ENCODE measurements around the gene SLC2A9. TPM values are rescaled to one million over a fixed set of nuclear protein-coding genes. Genes with fewer than 3 reads are reported as not detected.

Gene SLC2A9
- total and polyA plus RNA-seq, 2 donors (not counting 3 experiments of a cell fraction or from before 2014, with no cell fraction given) = 1.6 to 1.8 TPM

DNA sequence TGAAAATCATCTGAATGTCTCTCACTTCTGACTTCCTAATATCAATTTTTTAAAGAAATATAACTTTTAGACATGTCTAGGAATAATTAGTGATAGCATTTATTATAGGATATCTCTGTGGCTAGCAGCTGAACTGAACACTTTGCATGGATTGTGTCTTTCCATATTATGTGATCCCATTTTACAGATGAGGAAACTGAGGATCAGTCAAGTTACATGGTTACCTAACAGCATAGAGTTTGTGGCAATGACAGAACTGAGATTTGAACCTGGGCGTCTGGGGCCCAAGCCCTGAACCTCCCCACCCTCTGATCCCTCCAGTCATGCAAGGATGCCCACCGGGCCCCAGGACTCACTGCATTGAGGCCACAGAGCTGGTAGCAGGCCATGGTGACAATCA, 101.3 kb downstream of the SLC2A9 start:
- Histone ChIP-seq H3K9me3 (replicated peaks; ENCODE audit: control insufficient read depth, insufficient read depth, low read length) (no peaks in the 10 kb centered on the region), H3K27ac (ENCODE audit: insufficient read depth, low read depth, low read length) (no peak overlapping the region), H3K4me1 (ENCODE audit: control insufficient read depth, extremely low read depth, insufficient read depth, low read length) (no peaks in the 10 kb centered on the region), H3K27me3 (ENCODE audit: control insufficient read depth in 2 of 2, insufficient read depth in 2 of 2, low read length in 2 of 2) (no peaks in the 10 kb centered on the region), H3K9ac (replicated peaks; ENCODE audit: extremely low read depth, insufficient read depth, low read length) (no peak overlapping the region), H2AFZ (ENCODE audit: low read depth, low read length) (no peak overlapping the region), H3K79me2 (ENCODE audit: control insufficient read depth, insufficient read depth, low read length) (no peaks in the 10 kb centered on the region), H3K4me3 (replicated peaks in 1 of 3; ENCODE audit: insufficient read depth in 1 of 3, low read depth in 1 of 3, low read length in 3 of 3) (no peak overlapping the region), H3K4me2 (ENCODE audit: insufficient read depth, low read length) (no peak overlapping the region), H3K36me3 (ENCODE audit: control insufficient read depth in 2 of 2, extremely low read depth in 1 of 2, insufficient read depth in 2 of 2, low read length in 2 of 2) (no peaks in the 10 kb centered on the region), H4K20me1 (replicated peaks; ENCODE audit: control insufficient read depth, extremely low read depth, insufficient read depth, low read length) (no peaks in the 10 kb centered on the region), H3K9me1 (replicated peaks; ENCODE audit: control insufficient read depth, extremely low read depth, insufficient read depth, low read length) (no peaks in the 10 kb centered on the region)
- DNase-seq (ENCODE audit: low read depth, low spot score) (no peak), FAIRE-seq (no peak)
- no peak for TF ChIP-seq MYC (IDR thresholded peaks at IDR 0.05; ENCODE audit: low read depth, low read length)
- TF ChIP-seq JUN (IDR thresholded peaks at IDR 0.05; ENCODE audit: borderline replicate concordance, insufficient read depth, insufficient read length, low read depth) = no peak
- TF ChIP-seq, protein P1, sequence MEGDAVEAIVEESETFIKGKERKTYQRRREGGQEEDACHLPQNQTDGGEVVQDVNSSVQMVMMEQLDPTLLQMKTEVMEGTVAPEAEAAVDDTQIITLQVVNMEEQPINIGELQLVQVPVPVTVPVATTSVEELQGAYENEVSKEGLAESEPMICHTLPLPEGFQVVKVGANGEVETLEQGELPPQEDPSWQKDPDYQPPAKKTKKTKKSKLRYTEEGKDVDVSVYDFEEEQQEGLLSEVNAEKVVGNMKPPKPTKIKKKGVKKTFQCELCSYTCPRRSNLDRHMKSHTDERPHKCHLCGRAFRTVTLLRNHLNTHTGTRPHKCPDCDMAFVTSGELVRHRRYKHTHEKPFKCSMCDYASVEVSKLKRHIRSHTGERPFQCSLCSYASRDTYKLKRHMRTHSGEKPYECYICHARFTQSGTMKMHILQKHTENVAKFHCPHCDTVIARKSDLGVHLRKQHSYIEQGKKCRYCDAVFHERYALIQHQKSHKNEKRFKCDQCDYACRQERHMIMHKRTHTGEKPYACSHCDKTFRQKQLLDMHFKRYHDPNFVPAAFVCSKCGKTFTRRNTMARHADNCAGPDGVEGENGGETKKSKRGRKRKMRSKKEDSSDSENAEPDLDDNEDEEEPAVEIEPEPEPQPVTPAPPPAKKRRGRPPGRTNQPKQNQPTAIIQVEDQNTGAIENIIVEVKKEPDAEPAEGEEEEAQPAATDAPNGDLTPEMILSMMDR (IDR thresholded peaks at IDR 0.05; ENCODE audit: extremely low read depth in 1 of 2, insufficient read depth in 1 of 2, low read depth in 1 of 2, low read length in 2 of 2) = no peak
- no peak for TF ChIP-seq POLR2A (IDR thresholded peaks at IDR 0.05; ENCODE audit: low read depth, low read length)
- TF ChIP-seq, protein P2, sequence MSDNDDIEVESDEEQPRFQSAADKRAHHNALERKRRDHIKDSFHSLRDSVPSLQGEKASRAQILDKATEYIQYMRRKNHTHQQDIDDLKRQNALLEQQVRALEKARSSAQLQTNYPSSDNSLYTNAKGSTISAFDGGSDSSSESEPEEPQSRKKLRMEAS (IDR thresholded peaks at IDR 0.05; ENCODE audit: insufficient read depth, insufficient read length) = no peak
- no peak for TF ChIP-seq FOS (IDR thresholded peaks at IDR 0.05; ENCODE audit: borderline replicate concordance, insufficient read depth, low read length)
- no peak for TF ChIP-seq POLR2AphosphoS5 (IDR thresholded peaks at IDR 0.05; ENCODE audit: insufficient read depth, low read depth, low read length)
- no peak for TF ChIP-seq EZH2 (IDR thresholded peaks at IDR 0.05; ENCODE audit: borderline replicate concordance, low read depth, low read length, severe bottlenecking)
- TF ChIP-seq GATA2 (IDR thresholded peaks at IDR 0.05; ENCODE audit: insufficient read depth, insufficient read length, low read depth, low read length) = no peak
- no TSS peak for BruUV-seq (replicated peaks)
- POLR2A ChIA-PET = no interaction called here
- dilution Hi-C loops (cut with MboI; ENCODE audit: extremely low pct_ligation_motif_present, low sequenced_read_pairs) (no loop called here), intact Hi-C loops (cut with micrococcal nuclease) (no loop called here)
- CTCF ChIA-PET = no interaction called here
